ENCODE measurements around the gene TAF1D. TPM values are rescaled to one million over a fixed set of nuclear protein-coding genes. Genes with fewer than 3 reads are reported as not detected.

TAF1D gene
- polyA plus RNA-seq, 1 donor from 2014 or later, result 204 TPM

DNA sequence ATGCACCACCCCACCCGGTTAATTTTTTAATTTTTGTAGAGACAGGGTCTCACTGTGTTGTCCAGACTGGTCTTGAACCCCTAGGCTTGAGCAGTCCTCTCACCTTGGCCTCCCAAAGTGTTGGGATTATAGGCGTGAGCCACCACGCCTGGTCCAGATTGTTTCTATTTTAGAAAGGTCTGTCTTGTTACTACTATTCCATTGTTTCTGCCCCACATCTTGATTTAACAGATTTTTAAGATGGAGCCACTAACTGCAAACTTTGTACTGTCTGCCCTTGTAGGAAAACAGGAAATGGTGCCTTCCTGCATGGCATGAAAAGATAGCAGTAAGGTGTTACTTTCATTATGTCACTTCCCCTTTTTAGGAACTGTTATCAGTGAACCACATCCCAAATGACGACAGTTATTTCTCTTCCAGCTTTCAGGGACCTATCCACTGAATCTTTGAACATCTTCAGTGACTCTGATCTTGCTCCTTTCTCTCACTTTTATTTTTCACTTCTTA is 23.2 kb downstream of the TAF1D start:
- Histone ChIP-seq H3K9me3 (ENCODE audit: low read length) (no peaks in the 10 kb centered on the region), H3K4me2 (ENCODE audit: low read length) (no peak overlapping the region), H3K9ac (ENCODE audit: low read length) (no peak overlapping the region), H3K27me3 (ENCODE audit: insufficient read depth, low read depth, low read length) (no peaks in the 10 kb centered on the region), H3K4me3 (ENCODE audit: low read length) (no peak overlapping the region), H4K20me1 (ENCODE audit: insufficient read depth) (no peaks in the 10 kb centered on the region), H2AFZ (ENCODE audit: low read depth, low read length) (no peak overlapping the region), H3K27ac (ENCODE audit: low read length) (no peak overlapping the region), H3K9me2 (ENCODE audit: insufficient read depth, low read length) (no peaks in the 10 kb centered on the region), H3F3A (ENCODE audit: insufficient read depth, low read length, poor library complexity, severe bottlenecking) (no peaks in the 10 kb centered on the region), H3K36me3 (ENCODE audit: insufficient read depth, low read length) (no peaks in the 10 kb centered on the region), H3K79me2 (replicated peaks; ENCODE audit: insufficient read depth, low read length) (no peaks in the 10 kb centered on the region)
- TF ChIP-seq EP300 (conservative IDR thresholded peaks at IDR 0.05; ENCODE audit: poor library complexity, severe bottlenecking), result no peak
- no peak for TF ChIP-seq SMC3 (conservative IDR thresholded peaks at IDR 0.05; ENCODE audit: poor library complexity)
- TF ChIP-seq POLR2AphosphoS5 (IDR thresholded peaks at IDR 0.05), result no peak
- TF ChIP-seq RAD21 (conservative IDR thresholded peaks at IDR 0.05), result no peak
- no peak for TF ChIP-seq MXI1 (conservative IDR thresholded peaks at IDR 0.05; ENCODE audit: poor library complexity, severe bottlenecking)

GRCh38 chr11:93717501-93717900 is 23.8 kb downstream of the TAF1D start:
- Histone ChIP-seq H4K20me1 (ENCODE audit: insufficient read depth) (no peaks in the 10 kb centered on the region), H3K79me2 (replicated peaks; ENCODE audit: insufficient read depth, low read length) (no peaks in the 10 kb centered on the region), H3K9me2 (ENCODE audit: insufficient read depth, low read length) (no peaks in the 10 kb centered on the region), H3K4me3 (ENCODE audit: low read length) (no peak overlapping the region), H3K4me2 (ENCODE audit: low read length) (no peak overlapping the region), H3K27me3 (ENCODE audit: insufficient read depth, low read depth, low read length) (no peaks in the 10 kb centered on the region), H3K9ac (ENCODE audit: low read length) (no peak overlapping the region), H3K27ac (ENCODE audit: low read length) (no peak overlapping the region), H3F3A (ENCODE audit: insufficient read depth, low read length, poor library complexity, severe bottlenecking) (no peaks in the 10 kb centered on the region), H3K36me3 (ENCODE audit: insufficient read depth, low read length) (no peaks in the 10 kb centered on the region), H2AFZ (ENCODE audit: low read depth, low read length) (no peak overlapping the region), H3K9me3 (ENCODE audit: low read length) (no peaks in the 10 kb centered on the region)
- TF ChIP-seq RAD21 (conservative IDR thresholded peaks at IDR 0.05) (no peak), EP300 (conservative IDR thresholded peaks at IDR 0.05; ENCODE audit: poor library complexity, severe bottlenecking) (no peak), CTCF (IDR thresholded peaks at IDR 0.05; ENCODE audit: poor library complexity, severe bottlenecking) (no peak), SMC3 (conservative IDR thresholded peaks at IDR 0.05; ENCODE audit: poor library complexity) (no peak), MXI1 (conservative IDR thresholded peaks at IDR 0.05; ENCODE audit: poor library complexity, severe bottlenecking) (no peak), EZH2 (IDR thresholded peaks at IDR 0.05; ENCODE audit: borderline replicate concordance, insufficient read depth, low read length, poor library complexity, severe bottlenecking) (no peak), REST (IDR thresholded peaks at IDR 0.05; ENCODE audit: borderline replicate concordance) (no peak), POLR2AphosphoS5 (IDR thresholded peaks at IDR 0.05) (no peak), TAF1 (IDR thresholded peaks at IDR 0.05; ENCODE audit: low read depth) (no peak)
